HL-60 (cell line): ENCODE measurements around the gene METTL14.

ENCODE experiments used
- DNase-seq, 2 experiments: peaks; one replicate each; pipeline ENCODE4 v3.0.0-alpha.2; 2010 to 2020; ENCODE audit warnings: low read depth in 1 of 2, low spot score in 1 of 2
- H3K27ac ChIP-seq: fragments of 250-450 bp; sonication (Bioruptor Pico); replicated peaks from 2 replicates; pipeline ENCODE4 v1.5.1; 2020; ENCODE audit warnings: mild to moderate bottlenecking, moderate library complexity
- H3K27me3 ChIP-seq: fragments of 250-450 bp; sonication (Bioruptor Pico); 2 replicates; pipeline ENCODE4 v1.5.1; 2021; ENCODE audit warnings: mild to moderate bottlenecking, moderate library complexity; ENCODE audit not compliant: insufficient read depth, poor library complexity, severe bottlenecking
- H3K4me3 ChIP-seq: replicated peaks from 2 replicates; pipeline ENCODE4 v1.5.1; 2011; ENCODE audit warnings: mild to moderate bottlenecking, control low read depth, low read length; ENCODE audit not compliant: insufficient read depth
- CTCF ChIP-seq: IDR thresholded peaks from one replicate; pipeline ENCODE4 v1.5.1; 2011; ENCODE audit warnings: low read length, control low read depth, inconsistent platforms; ENCODE audit not compliant: insufficient read depth
- GABPA ChIP-seq: IDR thresholded peaks from 2 replicates; pipeline ENCODE4 v1.6.1; 2012; ENCODE audit warnings: low read depth
- POLR2AphosphoS5 ChIP-seq: IDR thresholded peaks from 2 replicates; pipeline ENCODE4 v1.6.1; 2012; ENCODE audit warnings: low read depth
- SPI1 ChIP-seq: IDR thresholded peaks from 2 replicates; pipeline ENCODE4 v1.6.1; 2012; ENCODE audit warnings: low read depth, mild to moderate bottlenecking, borderline replicate concordance
- TF ChIP-seq, protein P1 (sequence below): IDR thresholded peaks from 2 replicates; pipeline ENCODE4 v1.6.1; 2012; ENCODE audit warnings: low read depth; ENCODE audit not compliant: insufficient replicate concordance

METTL14 gene

GRCh38 chr4:118757761-118758251, 72.6 kb downstream of the METTL14 start:
- TF ChIP-seq GABPA (no peak), SPI1 (no peak), POLR2AphosphoS5 (no peak), CTCF (no peak)
- TF ChIP-seq, protein P1, sequence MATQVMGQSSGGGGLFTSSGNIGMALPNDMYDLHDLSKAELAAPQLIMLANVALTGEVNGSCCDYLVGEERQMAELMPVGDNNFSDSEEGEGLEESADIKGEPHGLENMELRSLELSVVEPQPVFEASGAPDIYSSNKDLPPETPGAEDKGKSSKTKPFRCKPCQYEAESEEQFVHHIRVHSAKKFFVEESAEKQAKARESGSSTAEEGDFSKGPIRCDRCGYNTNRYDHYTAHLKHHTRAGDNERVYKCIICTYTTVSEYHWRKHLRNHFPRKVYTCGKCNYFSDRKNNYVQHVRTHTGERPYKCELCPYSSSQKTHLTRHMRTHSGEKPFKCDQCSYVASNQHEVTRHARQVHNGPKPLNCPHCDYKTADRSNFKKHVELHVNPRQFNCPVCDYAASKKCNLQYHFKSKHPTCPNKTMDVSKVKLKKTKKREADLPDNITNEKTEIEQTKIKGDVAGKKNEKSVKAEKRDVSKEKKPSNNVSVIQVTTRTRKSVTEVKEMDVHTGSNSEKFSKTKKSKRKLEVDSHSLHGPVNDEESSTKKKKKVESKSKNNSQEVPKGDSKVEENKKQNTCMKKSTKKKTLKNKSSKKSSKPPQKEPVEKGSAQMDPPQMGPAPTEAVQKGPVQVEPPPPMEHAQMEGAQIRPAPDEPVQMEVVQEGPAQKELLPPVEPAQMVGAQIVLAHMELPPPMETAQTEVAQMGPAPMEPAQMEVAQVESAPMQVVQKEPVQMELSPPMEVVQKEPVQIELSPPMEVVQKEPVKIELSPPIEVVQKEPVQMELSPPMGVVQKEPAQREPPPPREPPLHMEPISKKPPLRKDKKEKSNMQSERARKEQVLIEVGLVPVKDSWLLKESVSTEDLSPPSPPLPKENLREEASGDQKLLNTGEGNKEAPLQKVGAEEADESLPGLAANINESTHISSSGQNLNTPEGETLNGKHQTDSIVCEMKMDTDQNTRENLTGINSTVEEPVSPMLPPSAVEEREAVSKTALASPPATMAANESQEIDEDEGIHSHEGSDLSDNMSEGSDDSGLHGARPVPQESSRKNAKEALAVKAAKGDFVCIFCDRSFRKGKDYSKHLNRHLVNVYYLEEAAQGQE = no peak
- no peaks in the 10 kb centered on the region for H3K27me3 ChIP-seq
- no peak for DNase-seq
- no peak overlapping the region for H3K4me3 ChIP-seq
- H3K27ac ChIP-seq = no peak overlapping the region

DNA sequence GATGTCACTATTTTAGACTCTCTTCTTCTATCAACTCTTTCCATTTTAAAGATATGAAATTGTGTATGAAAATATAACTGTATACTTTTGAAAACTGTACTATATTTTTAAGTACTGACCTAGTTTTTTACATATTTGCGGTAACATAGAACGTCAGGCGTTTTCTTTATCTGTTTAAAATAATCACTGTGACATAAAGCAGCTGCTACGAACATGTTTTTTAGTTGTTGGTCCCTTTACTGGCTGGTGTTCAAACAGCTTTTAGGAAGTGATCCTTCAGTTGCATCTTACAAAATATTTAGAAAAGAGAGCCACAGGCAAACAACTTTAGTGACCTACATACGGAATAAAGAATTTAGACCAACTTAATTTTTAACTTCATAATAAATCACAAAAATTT, 73.1 kb downstream of the METTL14 start:
- no peak for TF ChIP-seq CTCF
- TF ChIP-seq POLR2AphosphoS5 = no peak
- no peak for TF ChIP-seq GABPA
- TF ChIP-seq, protein P1 = no peak
- no peak for TF ChIP-seq SPI1
- DNase-seq = no peak
- Histone ChIP-seq H3K4me3 (no peak overlapping the region), H3K27me3 (no peaks in the 10 kb centered on the region), H3K27ac (no peak overlapping the region)

DNA sequence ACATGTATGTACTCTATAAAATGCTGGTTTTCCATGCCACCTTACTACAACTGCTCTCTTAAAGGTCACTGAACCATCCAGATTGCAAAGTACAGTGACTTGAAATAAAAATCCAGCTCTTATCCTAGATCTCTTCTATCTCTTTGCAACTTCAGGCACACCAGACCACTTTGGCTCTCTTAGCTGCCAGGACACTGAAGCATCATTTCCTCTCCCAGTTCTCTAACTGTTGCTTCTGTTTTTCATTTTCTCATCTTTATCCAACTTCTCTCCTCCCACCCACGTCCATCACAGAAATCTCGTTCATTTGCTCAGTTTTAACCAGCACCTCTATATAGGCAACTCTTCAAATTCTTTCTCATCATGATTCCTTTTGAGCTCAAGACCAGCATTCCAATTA, 74.3 kb downstream of the METTL14 start:
- Histone ChIP-seq H3K27ac (no peak overlapping the region), H3K27me3 (no peaks in the 10 kb centered on the region), H3K4me3 (no peak overlapping the region)
- no peak for DNase-seq
- TF ChIP-seq SPI1 (no peak), GABPA (no peak), POLR2AphosphoS5 (no peak), CTCF (no peak)
- TF ChIP-seq, protein P1 = no peak
